HG03196 (cell line): ENCODE data around the gene CDH23.

Source experiments
- ATAC-seq: cut with Tn5 transposase; IDR thresholded peaks from one replicate; pipeline ENCODE4 v1.9.1; 2021; ENCODE audit not compliant: unreplicated experiment

Gene CDH23

GRCh38 chr10:71695502-71696476 lies 299.1 kb downstream of the CDH23 start:
- ATAC-seq: no peak

GRCh38 chr10:71696628-71697326 lies 300.1 kb downstream of the CDH23 start:
- ATAC-seq: no peak

- ATAC-seq: no peak
These were observed 301.4 kb downstream of the CDH23 start for GRCh38 chr10:71697938-71698709.

GRCh38 chr10:71698737-71699136 lies 302.0 kb downstream of the CDH23 start:
- no peak for ATAC-seq

GRCh38 chr10:71700731-71701368 lies 304.1 kb downstream of the CDH23 start:
- ATAC-seq: no peak

- ATAC-seq: no peak
These were observed 304.9 kb downstream of the CDH23 start for GRCh38 chr10:71701496-71702132.

GRCh38 chr10:71703577-71703976 lies 306.9 kb downstream of the CDH23 start:
- ATAC-seq: no peak

- no peak for ATAC-seq
These were observed 308.1 kb downstream of the CDH23 start for GRCh38 chr10:71704816-71705215.

GRCh38 chr10:71705582-71705981 lies 308.9 kb downstream of the CDH23 start:
- ATAC-seq: no peak

GRCh38 chr10:71706216-71707121 lies 309.7 kb downstream of the CDH23 start:
- no peak for ATAC-seq

GRCh38 chr10:71707240-71707789 lies 310.6 kb downstream of the CDH23 start:
- ATAC-seq: no peak

GRCh38 chr10:71708301-71708703 lies 311.6 kb downstream of the CDH23 start:
- ATAC-seq: no peak

- ATAC-seq: no peak
These were observed 312.5 kb downstream of the CDH23 start for GRCh38 chr10:71708897-71709882.

- no peak for ATAC-seq
These were observed 313.8 kb downstream of the CDH23 start for GRCh38 chr10:71710519-71710918.

GRCh38 chr10:71711052-71711623 lies 314.4 kb downstream of the CDH23 start:
- ATAC-seq: no peak

- ATAC-seq: no peak
These were observed 315.4 kb downstream of the CDH23 start for GRCh38 chr10:71712170-71712569.

GRCh38 chr10:71712572-71713134 lies 315.9 kb downstream of the CDH23 start:
- no peak for ATAC-seq
